DMS 273 treated with DMSO at 0.1 percent for 48 hours (cell line): ENCODE measurements around the gene BSDC1.
"Not testable (repeated sequence)": the region's sequence is repeated elsewhere in the genome, so short reads cannot be mapped to it uniquely, and the experiment has no call there.

ENCODE experiments used
- DNase-seq: peaks from one replicate; lab custom pipeline; 2025; lab: John Stamatoyannopoulos, UW

BSDC1 gene

GRCh38 chr1:32356478-32356877, 37.8 kb downstream of the BSDC1 start:
- DNase-seq = no peak

DNA sequence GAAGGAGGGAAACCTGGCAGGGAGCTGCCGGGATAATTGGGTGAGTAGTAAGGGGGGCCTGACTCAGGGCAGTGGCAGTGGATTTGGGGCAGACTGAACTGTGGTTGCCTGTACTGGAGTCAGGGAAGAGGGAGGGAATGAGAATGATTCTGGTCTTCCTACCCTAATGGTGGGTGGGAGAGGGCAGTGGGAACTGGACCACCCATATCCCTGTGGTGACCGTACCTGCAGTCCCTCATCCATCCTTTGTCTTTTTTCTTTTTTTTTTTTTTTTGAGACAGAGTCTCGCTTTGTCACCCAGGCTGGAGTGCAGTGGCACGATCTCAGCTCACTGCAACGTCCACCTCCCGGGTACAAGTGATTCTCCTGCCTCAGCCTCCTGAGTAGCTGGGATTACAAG, 38.5 kb downstream of the BSDC1 start:
- not testable (repeated sequence) for DNase-seq

DNA sequence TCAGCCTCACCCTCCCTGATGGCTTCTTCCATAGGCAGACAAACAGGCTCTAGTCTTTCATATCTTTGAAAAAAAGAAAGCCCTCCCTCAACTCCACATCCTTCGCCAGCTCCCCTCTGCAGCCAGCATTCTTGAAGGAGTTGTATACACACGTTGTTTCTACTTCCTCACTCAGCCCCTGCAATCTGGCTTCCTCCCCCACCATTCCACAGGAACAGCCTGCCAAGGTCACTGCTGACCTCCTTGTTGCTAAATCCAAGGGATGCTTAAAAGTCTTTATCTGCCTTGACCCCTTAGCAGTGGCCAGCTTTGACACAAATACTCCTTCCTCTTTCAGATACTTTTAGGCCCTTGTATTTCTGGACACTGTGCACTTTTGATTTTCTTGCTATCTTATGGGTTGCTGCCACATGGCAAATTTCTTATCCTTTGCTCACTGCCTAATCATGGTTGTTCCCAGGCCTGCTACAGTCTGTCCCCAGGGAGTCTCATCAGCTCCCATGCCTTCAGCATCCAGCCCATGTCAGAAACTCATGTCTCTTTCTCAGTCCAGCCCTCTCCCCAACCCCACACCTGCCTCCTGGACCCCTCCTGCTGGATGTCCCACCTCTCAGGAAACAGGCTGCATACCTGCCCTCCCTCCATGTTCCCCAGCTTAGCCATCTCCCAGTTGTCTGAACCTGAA, 40.2 kb downstream of the BSDC1 start:
- no peak for DNase-seq

DNA sequence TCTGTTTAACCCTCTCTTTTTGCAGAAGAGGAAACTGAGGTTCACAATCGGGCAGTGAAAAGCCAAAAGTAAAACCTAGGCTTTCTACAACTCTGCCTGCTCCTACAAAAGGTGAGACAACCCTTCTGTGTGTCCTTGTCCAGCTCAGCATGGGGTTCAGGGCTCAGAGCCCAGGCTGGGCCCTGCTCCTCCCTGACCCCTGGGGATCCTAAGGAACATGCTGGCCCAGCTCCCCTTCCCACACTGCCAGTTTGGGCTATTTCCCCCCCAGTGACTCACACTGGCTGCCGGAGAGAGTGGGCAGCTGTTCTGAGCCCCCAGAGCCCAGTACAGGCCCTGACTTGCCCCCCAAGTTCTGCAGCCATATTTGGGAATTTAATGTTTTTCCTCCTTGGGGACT, 40.8 kb downstream of the BSDC1 start:
- DNase-seq = no peak

GRCh38 chr1:32352831-32353383, 41.3 kb downstream of the BSDC1 start:
- no peak for DNase-seq

DNA sequence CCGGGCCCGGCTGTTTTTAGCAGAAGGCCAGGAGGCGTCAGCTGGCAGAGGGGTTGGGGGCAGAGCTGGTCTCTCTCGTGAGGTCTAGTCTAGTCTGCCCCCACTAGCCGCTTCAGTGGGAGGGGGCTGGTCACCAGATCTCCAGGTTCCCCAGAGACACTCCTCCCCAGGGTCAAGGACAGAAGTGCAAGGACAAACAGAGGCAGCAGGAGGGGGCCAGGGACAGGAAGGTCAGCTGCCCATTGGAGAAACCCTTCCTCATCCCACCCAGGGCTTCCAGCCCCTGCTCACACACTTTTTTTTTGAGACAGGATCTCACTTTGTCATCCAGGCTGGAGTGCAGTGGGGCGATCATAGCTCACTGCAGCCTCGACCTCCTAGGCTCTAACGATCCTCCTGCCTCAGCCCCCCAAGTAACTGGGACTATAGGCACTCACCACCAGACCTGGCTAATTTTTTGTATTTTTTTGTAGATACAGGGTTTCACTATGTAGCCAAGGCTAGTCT, 41.9 kb downstream of the BSDC1 start:
- no peak for DNase-seq

- peak; percentile 85 for DNase-seq
These were observed 42.6 kb downstream of the BSDC1 start for GRCh38 chr1:32351399-32352238.

DNA sequence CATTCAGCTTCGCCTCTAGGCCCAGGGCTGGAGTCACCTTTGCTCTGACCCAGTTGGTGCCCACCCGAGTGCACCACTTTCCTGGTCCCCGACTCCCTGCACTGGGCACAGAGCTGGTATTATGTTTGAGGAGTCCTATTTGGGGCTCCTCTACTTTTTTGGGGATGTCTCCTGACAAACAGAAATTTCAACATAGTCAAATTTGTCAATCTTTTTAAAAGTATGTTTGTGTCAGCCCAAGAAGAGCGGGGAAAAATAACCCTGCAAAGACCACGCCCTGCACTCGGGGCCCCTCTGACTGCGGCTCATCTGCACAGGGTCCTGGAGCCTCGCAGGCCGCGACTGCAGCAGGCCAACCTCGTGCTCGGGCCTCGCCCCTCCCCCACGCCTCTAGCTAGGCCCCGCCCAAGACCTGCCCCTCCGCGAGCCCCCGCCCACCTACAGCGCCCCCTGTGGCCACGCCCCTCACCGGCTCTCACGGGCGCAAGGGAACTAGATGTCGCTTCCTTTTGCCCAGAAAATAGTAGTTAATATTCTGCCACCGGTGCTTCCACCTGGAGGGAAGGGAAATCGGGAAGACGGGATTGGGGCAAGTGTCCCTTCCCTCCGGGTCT, 43.3 kb downstream of the BSDC1 start:
- DNase-seq = no peak

DNA sequence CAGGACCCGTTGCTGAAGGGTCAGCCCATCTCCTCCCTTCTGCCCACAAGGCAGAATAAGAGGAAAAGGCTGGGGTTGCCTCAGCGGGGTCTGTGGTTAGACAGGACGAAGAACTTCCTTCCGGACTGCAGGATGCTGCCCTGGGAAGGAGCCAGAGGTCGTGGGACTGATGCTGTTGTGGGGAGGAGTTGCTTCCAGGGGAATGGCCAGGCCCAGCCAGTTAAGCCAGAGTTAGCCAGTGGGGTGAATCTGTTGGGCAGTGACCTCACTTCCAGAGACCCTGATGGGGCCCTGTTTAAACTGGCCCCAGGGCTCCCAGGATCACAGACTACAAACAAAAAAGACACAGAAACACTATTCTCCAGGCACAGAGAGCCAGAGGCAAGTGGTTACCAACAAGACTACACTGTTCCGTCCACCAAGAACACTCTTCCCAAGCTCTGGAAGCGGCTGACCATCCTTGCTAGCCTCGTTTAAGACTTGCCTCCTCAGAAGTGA, 45.0 kb downstream of the BSDC1 start:
- DNase-seq = no peak

- DNase-seq = no peak
These were observed 47.6 kb downstream of the BSDC1 start for GRCh38 chr1:32346532-32347157.

GRCh38 chr1:32345289-32345827, 48.9 kb downstream of the BSDC1 start:
- no peak for DNase-seq

DNA sequence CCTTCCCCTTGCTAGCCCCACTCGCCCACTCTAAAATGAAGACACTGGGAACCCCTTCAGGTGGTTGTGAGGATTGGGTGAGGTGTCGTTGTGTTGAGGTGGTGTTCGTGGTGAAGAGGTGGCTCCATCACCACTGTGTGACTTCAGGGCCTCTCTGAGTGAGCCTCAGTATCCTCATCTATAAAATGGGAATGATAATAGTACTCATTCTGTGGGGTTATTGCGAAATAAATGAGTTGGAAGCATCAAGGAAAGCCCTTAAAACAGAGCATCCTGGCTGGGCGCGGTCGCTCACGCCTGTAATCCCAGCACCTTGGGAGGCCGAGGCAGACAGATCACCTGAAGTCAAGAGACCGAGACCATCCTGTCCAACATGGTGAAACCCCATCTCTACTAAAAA, 51.5 kb downstream of the BSDC1 start:
- no peak for DNase-seq

DNA sequence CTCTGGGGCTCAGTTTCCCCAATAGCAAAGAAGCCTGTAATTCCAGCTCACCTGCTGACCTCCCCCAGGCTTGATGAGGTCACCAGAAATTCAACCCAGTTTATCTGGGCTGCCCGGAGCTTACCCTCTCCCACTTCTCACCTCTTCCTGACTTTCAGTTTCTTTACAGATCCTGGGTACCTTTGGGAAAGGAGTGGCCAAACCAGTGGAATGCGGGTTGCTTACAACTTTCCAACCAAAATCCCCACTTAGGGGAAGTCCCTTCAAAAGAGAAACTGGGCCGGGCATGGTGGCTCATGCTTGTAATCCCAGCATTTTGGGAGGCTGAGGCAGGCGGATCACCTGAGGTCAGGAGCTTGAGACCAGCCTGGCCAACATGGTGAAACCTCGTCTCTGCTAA, 52.3 kb downstream of the BSDC1 start:
- DNase-seq = no peak

GRCh38 chr1:32341186-32341757, 53.0 kb downstream of the BSDC1 start:
- DNase-seq = no peak

- no peak for DNase-seq
These were observed 54.8 kb downstream of the BSDC1 start for GRCh38 chr1:32339363-32339978.

DNA sequence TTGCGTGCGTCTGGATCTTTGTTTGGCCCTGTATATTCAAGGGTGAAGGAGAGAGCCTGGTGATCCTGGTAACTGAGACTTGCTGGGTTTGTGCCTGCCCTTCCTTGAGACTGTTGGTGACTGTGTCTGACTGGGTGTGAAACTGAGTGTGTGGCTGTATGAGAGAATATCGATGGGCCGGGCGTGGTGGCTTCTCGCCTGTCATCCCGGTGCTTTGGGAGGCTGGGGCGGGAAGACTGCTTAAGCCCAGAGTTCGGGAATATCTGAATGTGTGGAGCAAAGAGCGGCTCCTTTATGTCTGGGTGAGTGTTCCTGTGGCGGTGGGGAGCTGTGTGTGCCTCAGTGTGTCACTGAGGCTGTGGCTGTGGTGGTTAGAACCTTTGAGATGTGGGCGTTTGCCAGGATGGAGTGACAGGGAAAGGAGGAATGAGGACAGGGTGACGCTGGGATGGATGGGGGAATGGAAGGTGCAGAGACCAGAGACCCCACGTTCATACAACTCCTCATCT, 55.5 kb downstream of the BSDC1 start:
- DNase-seq = no peak

GRCh38 chr1:32337855-32338636, 56.2 kb downstream of the BSDC1 start:
- no peak for DNase-seq

DNA sequence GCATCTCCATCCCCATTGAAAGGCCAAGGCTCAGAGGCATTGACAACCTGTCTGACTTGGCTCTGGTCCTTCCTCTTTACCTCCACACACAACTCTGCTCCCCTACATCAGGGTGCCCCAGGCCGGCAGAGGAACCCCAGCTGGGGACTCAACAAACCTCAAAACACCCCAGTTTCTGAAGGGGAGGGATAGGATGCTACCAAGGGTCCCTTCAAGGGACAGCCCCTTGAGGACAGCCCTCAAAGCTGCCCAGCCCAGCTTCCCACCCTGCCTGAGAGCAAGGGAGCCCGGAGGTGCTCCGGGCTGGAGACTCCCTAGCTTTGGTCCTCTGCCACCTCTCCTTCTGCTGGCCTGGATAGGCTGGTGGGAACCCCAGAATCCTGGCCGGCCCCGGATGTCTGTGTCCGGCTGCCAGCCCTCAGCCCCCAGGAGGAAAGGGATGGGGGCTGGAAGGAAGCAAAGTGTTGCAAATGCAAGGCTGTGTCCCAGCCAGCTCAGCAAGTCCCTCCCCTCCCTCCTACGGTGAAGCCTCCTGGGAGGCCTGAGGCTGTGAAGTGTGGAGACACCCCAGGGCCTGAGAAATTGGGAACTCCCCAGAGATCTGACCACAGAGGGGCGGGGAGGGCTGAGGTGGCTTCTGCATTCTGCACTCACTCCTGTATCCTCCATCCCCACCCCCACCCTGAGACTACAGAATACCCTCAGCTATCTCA, 57.1 kb downstream of the BSDC1 start:
- DNase-seq = no peak

DNA sequence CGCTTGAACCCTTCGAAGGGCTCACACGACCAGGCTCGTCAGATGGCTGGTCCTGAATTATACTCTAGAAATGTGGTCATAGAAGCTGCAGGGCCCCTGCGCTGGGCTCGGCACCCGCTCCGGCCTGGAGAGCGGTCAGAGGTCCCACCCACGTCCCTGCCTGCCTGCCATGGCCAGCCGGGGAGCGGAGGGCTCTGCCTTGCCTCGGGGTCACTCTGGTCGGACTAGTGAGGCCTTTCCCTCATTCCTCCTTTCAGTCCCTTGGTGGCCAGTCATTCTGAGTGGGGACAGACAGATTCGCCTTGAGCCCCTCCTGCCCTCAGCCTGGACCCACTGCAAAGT, 57.7 kb downstream of the BSDC1 start:
- no peak for DNase-seq
